NT2/D1 (cell line): ENCODE data around the gene BTK.

Experiments
- SUZ12 ChIP-seq: IDR thresholded peaks from 2 replicates; pipeline ENCODE4 v1.6.1; 2011; ENCODE audit not compliant: insufficient read length, insufficient read depth; ENCODE audit errors: extremely low read depth
- YY1 ChIP-seq: IDR thresholded peaks from 2 replicates; pipeline ENCODE4 v1.6.1; 2011; ENCODE audit not compliant: insufficient read length, insufficient read depth
- ZNF274 ChIP-seq: IDR thresholded peaks from 2 replicates; pipeline ENCODE4 v1.6.1; 2011; ENCODE audit warnings: mild to moderate bottlenecking, low read depth, low read length

DNA sequence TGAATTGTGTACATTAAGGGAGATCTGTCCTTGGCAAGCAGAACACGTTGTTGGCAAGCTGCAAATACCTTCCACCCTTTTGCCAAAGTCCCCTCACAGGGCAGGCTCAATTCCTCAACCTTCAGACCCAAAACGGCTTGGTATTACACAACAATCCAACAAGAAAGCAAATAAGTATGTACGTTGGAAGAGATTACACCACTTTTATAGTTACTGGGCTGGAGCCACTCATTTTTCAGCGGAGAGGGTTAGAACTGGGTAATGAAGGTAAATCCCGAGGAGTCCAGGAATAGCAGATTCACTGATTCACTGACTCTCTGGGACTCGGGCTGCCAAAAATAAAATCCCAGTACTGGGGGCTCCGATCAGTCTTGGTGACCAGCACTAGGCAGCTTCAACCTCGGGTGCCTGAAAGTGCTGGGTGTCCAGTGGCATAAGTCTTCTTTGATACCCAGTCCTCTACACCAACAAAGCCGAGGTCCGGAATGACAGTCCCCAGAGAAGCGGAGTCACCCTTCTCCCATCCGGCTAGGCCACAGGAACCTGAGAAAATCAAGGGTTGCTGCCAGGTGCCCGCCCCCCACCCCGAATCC, 38.0 kb downstream of the BTK start:
- TF ChIP-seq SUZ12 (no peak), YY1 (no peak), ZNF274 (no peak)
